HepG2 (cell line): ENCODE measurements around the gene ERCC6L2. TPM values are rescaled to one million over a fixed set of nuclear protein-coding genes. Genes with fewer than 3 reads are reported as not detected.
A peak's percentile ranks its signal among the peaks of the same experiment; 100 is the strongest.

Experiments
- GABPB1 ChIP-seq: IDR thresholded peaks from 2 replicates; pipeline ENCODE4 v1.6.1; 2016; ENCODE audit warnings: mild to moderate bottlenecking, missing genetic modification reagents, moderate library complexity, missing compliant biosample characterization
- HES4 ChIP-seq: sonication (generic); formaldehyde crosslinking; IDR thresholded peaks from 2 replicates; pipeline ENCODE4 v1.9.0; 2021; ENCODE audit warnings: mild to moderate bottlenecking, missing genetic modification reagents, borderline replicate concordance
- JUN ChIP-seq: sonication (generic); formaldehyde crosslinking; IDR thresholded peaks from 2 replicates; pipeline ENCODE4 v1.4.0; 2020; ENCODE audit warnings: mild to moderate bottlenecking, missing genetic modification reagents
- MAFG ChIP-seq: sonication (generic); formaldehyde crosslinking; IDR thresholded peaks from 2 replicates; pipeline ENCODE4 v1.5.1; 2020; ENCODE audit warnings: mild to moderate bottlenecking, missing genetic modification reagents
- NCOA2 ChIP-seq: sonication (generic); formaldehyde crosslinking; IDR thresholded peaks from 2 replicates; pipeline ENCODE4 v1.8.0; 2022; ENCODE audit warnings: inconsistent platforms
- NFE2 ChIP-seq: sonication (generic); formaldehyde crosslinking; IDR thresholded peaks from 2 replicates; pipeline ENCODE4 v1.4.0; 2020; ENCODE audit warnings: missing genetic modification reagents
- SMAD1 ChIP-seq: sonication (generic); formaldehyde crosslinking; IDR thresholded peaks from 2 replicates; pipeline ENCODE4 v1.4.0; 2020; ENCODE audit warnings: missing genetic modification reagents, low read depth, mild to moderate bottlenecking, borderline replicate concordance
- ZFP41 ChIP-seq: sonication (generic); formaldehyde crosslinking; IDR thresholded peaks from 2 replicates; pipeline ENCODE4 v1.4.0; 2020; ENCODE audit warnings: mild to moderate bottlenecking, missing genetic modification reagents, borderline replicate concordance
- ZFX ChIP-seq: sonication (generic); formaldehyde crosslinking; IDR thresholded peaks from 2 replicates; pipeline ENCODE4 v1.4.0; 2020; ENCODE audit warnings: mild to moderate bottlenecking, low read depth, missing genetic modification reagents, moderate library complexity
- ZNF33A ChIP-seq: sonication (generic); formaldehyde crosslinking; IDR thresholded peaks from 2 replicates; pipeline ENCODE4 v1.5.1; 2020; ENCODE audit warnings: missing genetic modification reagents, mild to moderate bottlenecking, moderate library complexity, borderline replicate concordance
- ZNF430 ChIP-seq: sonication (generic); formaldehyde crosslinking; IDR thresholded peaks from 2 replicates; pipeline ENCODE4 v1.9.0; 2021; ENCODE audit warnings: mild to moderate bottlenecking, missing genetic modification reagents
- ZNF468 ChIP-seq: sonication (generic); formaldehyde crosslinking; IDR thresholded peaks from 2 replicates; pipeline ENCODE4 v1.8.0; 2022; ENCODE audit warnings: mild to moderate bottlenecking, moderate library complexity, missing genetic modification reagents
- ZNF563 ChIP-seq: sonication (generic); formaldehyde crosslinking; IDR thresholded peaks from 2 replicates; pipeline ENCODE4 v1.8.0; 2022; ENCODE audit warnings: mild to moderate bottlenecking, moderate library complexity, missing genetic modification reagents
- ZNF577 ChIP-seq: sonication (generic); formaldehyde crosslinking; IDR thresholded peaks from 2 replicates; pipeline ENCODE4 v1.4.0; 2020; ENCODE audit warnings: mild to moderate bottlenecking, low read depth, missing genetic modification reagents, borderline replicate concordance
- ZNF605 ChIP-seq: sonication (generic); formaldehyde crosslinking; IDR thresholded peaks from 2 replicates; pipeline ENCODE4 v1.8.0; 2022; ENCODE audit warnings: mild to moderate bottlenecking, missing genetic modification reagents
- ZNF670 ChIP-seq: sonication (generic); formaldehyde crosslinking; IDR thresholded peaks from 2 replicates; pipeline ENCODE4 v1.8.0; 2022; ENCODE audit warnings: mild to moderate bottlenecking, missing genetic modification reagents, borderline replicate concordance
- ZNF781 ChIP-seq: sonication (generic); formaldehyde crosslinking; IDR thresholded peaks from 2 replicates; pipeline ENCODE4 v1.5.1; 2020; ENCODE audit warnings: borderline replicate concordance, mild to moderate bottlenecking, missing genetic modification reagents; ENCODE audit errors: not compliant biosample characterization
- ZNF782 ChIP-seq: sonication (generic); formaldehyde crosslinking; IDR thresholded peaks from 2 replicates; pipeline ENCODE4 v1.4.0; 2020; ENCODE audit warnings: missing genetic modification reagents, mild to moderate bottlenecking, borderline replicate concordance
- polyA plus RNA-seq, 8 experiments: library from polyadenylated mRNA; depleted of rRNA in 3 of 8; stranded (reverse) in 7 of 8; unstranded in 1 of 8; fragments of >200 nt; fragmentation: Illumina TruSeq in 4 of 8; extraction: Trizol in 4 of 8; gene quantifications; 2 replicates each; pipeline versions ENCODE4 v1.2.1 to v1.2.3, GENCODE V29; 2011 to 2016; ENCODE audit warnings: low read depth in 4 of 8, missing spikeins in 1 of 8, mixed read lengths in 1 of 8; ENCODE audit not compliant: insufficient read depth in 1 of 8
- total RNA-seq, 5 experiments: library from RNA; depleted of rRNA; stranded (reverse); fragments of >200 nt; fragmentation: Illumina TruSeq; extraction: Trizol; gene quantifications; 2 replicates each; pipeline ENCODE4 v1.2.3, GENCODE V29; 2016; ENCODE audit warnings: low read depth in 1 of 5
- TF ChIP-seq, protein P1 (sequence below): sonication (generic); formaldehyde crosslinking; IDR thresholded peaks from 2 replicates; pipeline ENCODE4 v1.9.0; 2022; ENCODE audit warnings: missing genetic modification reagents, mild to moderate bottlenecking, borderline replicate concordance
- TF ChIP-seq, protein P2 (sequence below): sonication (generic); formaldehyde crosslinking; IDR thresholded peaks from 2 replicates; pipeline ENCODE4 v1.4.0; 2020; ENCODE audit warnings: missing genetic modification reagents
- TF ChIP-seq, protein P3 (sequence below): sonication (generic); formaldehyde crosslinking; IDR thresholded peaks from 2 replicates; pipeline ENCODE4 v1.4.0; 2020; ENCODE audit warnings: missing genetic modification reagents, borderline replicate concordance

The ERCC6L2 gene
- total and polyA plus RNA-seq, 2 of the 13 experiments (the other 11 are each of a cell fraction or from before 2014, with no cell fraction given) = 13.4 to 45.9 TPM

DNA sequence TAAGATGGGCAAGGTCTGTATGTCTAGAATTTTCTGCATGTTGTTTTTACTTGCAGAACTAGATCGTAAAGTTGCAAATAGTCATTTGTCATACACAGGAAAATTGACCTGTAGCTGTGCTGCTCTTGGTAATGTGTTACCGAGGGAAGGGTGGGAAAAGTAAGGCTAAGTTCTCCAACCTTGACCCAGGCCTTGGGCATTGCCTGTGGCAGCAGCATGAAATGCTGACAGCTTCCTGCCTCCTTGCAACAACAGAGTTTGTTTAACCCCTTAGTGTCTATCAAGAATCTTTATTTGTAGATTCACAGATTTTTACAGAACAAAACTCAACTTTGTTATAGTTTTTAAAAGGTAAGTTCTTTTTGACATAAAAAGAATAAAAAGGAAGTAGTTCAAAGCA is 48.3 kb downstream of the ERCC6L2 start (continued):
- no peak for TF ChIP-seq ZNF468 (CRISPR knock-in tag)
- TF ChIP-seq ZNF670 (CRISPR knock-in tag) = no peak
- TF ChIP-seq, protein P1, sequence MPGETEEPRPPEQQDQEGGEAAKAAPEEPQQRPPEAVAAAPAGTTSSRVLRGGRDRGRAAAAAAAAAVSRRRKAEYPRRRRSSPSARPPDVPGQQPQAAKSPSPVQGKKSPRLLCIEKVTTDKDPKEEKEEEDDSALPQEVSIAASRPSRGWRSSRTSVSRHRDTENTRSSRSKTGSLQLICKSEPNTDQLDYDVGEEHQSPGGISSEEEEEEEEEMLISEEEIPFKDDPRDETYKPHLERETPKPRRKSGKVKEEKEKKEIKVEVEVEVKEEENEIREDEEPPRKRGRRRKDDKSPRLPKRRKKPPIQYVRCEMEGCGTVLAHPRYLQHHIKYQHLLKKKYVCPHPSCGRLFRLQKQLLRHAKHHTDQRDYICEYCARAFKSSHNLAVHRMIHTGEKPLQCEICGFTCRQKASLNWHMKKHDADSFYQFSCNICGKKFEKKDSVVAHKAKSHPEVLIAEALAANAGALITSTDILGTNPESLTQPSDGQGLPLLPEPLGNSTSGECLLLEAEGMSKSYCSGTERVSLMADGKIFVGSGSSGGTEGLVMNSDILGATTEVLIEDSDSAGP (CRISPR knock-in tag) = no peak
- TF ChIP-seq, protein P2, sequence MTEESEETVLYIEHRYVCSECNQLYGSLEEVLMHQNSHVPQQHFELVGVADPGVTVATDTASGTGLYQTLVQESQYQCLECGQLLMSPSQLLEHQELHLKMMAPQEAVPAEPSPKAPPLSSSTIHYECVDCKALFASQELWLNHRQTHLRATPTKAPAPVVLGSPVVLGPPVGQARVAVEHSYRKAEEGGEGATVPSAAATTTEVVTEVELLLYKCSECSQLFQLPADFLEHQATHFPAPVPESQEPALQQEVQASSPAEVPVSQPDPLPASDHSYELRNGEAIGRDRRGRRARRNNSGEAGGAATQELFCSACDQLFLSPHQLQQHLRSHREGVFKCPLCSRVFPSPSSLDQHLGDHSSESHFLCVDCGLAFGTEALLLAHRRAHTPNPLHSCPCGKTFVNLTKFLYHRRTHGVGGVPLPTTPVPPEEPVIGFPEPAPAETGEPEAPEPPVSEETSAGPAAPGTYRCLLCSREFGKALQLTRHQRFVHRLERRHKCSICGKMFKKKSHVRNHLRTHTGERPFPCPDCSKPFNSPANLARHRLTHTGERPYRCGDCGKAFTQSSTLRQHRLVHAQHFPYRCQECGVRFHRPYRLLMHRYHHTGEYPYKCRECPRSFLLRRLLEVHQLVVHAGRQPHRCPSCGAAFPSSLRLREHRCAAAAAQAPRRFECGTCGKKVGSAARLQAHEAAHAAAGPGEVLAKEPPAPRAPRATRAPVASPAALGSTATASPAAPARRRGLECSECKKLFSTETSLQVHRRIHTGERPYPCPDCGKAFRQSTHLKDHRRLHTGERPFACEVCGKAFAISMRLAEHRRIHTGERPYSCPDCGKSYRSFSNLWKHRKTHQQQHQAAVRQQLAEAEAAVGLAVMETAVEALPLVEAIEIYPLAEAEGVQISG = peak; percentile 53; the same call in 1 of the 2 replicates
- TF ChIP-seq NCOA2 = peak; percentile 80
- TF ChIP-seq ZFP41 (CRISPR knock-in tag) = no peak
- TF ChIP-seq ZFX (CRISPR knock-in tag) = peak; percentile 50; the same call in 1 of the 2 replicates
- TF ChIP-seq ZNF605 (CRISPR knock-in tag) = no peak
- no peak for TF ChIP-seq MAFG (CRISPR knock-in tag)
- no peak for TF ChIP-seq JUN (CRISPR knock-in tag)
- TF ChIP-seq, protein P3, sequence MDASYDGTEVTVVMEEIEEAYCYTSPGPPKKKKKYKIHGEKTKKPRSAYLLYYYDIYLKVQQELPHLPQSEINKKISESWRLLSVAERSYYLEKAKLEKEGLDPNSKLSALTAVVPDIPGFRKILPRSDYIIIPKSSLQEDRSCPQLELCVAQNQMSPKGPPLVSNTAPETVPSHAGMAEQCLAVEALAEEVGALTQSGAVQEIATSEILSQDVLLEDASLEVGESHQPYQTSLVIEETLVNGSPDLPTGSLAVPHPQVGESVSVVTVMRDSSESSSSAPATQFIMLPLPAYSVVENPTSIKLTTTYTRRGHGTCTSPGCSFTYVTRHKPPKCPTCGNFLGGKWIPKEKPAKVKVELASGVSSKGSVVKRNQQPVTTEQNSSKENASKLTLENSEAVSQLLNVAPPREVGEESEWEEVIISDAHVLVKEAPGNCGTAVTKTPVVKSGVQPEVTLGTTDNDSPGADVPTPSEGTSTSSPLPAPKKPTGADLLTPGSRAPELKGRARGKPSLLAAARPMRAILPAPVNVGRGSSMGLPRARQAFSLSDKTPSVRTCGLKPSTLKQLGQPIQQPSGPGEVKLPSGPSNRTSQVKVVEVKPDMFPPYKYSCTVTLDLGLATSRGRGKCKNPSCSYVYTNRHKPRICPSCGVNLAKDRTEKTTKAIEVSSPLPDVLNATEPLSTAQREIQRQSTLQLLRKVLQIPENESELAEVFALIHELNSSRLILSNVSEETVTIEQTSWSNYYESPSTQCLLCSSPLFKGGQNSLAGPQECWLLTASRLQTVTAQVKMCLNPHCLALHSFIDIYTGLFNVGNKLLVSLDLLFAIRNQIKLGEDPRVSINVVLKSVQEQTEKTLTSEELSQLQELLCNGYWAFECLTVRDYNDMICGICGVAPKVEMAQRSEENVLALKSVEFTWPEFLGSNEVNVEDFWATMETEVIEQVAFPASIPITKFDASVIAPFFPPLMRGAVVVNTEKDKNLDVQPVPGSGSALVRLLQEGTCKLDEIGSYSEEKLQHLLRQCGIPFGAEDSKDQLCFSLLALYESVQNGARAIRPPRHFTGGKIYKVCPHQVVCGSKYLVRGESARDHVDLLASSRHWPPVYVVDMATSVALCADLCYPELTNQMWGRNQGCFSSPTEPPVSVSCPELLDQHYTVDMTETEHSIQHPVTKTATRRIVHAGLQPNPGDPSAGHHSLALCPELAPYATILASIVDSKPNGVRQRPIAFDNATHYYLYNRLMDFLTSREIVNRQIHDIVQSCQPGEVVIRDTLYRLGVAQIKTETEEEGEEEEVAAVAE (CRISPR knock-in tag) = no peak
- no peak for TF ChIP-seq ZNF33A (CRISPR knock-in tag)
- no peak for TF ChIP-seq ZNF781 (CRISPR knock-in tag)
- no peak for TF ChIP-seq ZNF563 (CRISPR knock-in tag)
- TF ChIP-seq HES4 = no peak
- no peak for TF ChIP-seq NFE2
- TF ChIP-seq ZNF430 = no peak
- TF ChIP-seq ZNF577 (CRISPR knock-in tag) = no peak
- TF ChIP-seq SMAD1 (CRISPR knock-in tag) = no peak
- peak; percentile 63 for TF ChIP-seq GABPB1
- no peak for TF ChIP-seq ZNF782 (CRISPR knock-in tag)
